Islet of Langerhans (tissue), 1 donor: Measurements from ENCODE around the gene HOXC11.

Source experiments
- FAIRE-seq: peaks from one replicate; lab custom pipeline; 2011; peaks lifted over from hg19 to GRCh38; lab: Jason Lieb, UNC

HOXC11 gene

DNA sequence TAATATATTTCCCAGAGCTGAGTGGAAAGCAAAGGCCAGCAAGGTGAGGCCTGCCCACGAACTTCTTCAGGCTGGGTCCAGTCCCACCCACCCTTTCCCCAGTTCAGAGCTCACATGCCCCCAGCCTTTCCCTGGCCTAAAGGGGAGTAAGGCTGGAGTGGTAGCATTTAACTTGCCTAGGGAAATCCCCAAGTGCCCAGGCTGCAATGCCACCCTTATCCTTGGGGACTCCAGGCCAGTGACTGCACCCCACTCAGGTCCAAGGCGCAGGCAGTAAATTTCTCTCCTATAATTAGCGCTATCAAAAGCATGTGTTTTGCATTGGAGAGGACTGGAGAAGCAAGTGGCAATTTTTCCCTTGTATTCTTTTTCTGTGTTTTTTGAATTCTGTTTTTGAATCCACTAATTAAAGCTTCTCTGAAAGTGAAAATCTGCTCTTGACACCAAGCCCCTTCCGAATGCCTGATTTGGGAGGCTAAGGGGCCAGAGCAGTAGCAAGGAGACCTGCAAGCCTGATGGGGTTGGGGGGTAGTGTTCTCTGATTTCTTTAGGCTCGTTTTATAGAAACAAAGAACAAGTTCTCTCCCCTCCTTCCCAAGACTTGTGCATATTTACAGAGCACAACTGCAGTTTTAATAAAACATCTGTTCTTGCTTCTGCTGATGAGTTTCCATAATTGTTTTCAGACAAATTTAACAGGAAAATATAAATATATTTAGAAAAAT, 51.8 kb downstream of the HOXC11 start:
- FAIRE-seq: no peak

DNA sequence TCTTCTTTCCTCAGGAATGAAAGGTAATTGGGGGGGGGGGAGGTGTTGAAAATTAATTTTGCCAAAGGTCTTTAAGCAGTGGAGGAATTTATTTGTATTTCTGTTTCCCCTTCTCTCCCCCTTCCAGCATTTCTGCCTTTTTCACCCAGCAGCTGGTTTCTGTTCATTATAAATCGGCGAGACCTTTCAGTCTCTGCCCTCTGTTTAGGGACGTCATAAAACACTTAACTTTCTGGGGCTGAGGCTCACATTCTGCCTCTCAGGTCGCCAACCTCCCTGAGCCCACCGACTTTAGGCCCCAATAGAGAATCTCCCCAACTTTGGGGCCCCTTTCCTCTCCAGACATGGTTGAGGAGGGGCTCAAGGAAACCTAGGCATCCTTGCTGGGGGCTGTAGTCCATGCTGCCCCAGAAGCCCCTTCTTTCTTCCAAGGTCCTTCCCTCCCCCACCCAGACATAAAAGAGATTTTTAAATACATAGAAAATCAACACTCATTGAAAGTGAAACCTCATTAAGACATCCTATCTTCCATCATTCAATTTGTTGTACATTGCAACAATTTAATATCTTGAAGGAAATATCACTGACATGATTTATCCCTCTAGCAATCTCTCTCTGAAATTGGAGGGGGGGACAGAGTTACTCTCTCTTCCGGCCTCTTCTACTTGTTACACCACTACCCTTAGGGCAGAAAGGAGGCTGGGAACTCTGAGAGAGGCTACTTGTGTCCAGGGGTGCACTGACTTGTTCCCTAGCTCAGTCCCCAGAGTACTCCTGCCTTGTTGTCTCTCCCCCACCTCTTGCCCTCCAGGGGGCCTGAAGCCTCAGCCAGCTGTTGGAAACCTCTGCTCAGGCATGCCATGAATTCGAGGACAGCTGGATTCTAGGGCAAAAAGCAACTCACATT, 52.8 kb downstream of the HOXC11 start:
- no peak for FAIRE-seq

DNA sequence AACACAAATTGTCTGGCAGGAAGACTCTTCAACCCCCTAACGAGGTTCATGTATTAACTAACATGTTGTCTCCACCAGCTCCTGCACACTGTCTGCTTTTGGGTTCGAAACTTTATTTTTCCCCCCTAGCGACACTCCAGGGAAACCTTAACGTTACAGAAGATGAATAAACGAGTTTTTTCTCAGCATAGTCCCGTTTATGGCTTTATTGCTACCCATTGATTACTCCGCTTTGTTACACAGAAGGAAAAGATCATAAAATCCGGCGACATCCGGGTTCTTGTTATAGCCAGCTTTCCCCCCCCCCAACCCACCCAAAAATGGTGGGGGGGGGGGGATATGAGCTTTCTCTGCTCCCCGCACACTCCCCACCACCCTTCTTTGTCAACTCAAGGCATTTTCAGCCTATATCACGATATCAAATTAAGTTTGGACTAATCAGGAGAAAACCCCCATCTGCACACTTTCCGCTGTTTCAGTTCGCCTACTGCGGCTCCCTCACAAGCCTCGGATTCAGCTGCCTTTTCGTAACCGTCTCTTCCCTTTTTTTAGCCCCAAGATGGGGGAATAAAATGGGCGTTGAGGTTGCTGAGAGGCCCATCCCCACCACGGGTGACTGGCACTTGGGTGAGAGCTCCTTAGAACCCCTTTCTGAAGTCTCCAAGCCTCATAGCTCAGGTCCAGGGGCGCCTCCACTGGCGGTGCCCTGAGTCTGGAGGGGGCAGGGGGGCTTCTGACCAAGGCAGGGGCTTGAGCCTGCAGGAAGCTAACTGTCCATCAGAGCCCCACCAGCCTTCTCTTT, 53.9 kb downstream of the HOXC11 start:
- no peak for FAIRE-seq
